Dendritic cell treated with granulocyte-macrophage colony-stimulating factor and Interleukin-4, amounts not matched to agents 40 ng/mL and 50 ng/mL, for 4 days (primary cell): ENCODE results near the gene CDKN2AIPNL.
A peak's percentile ranks its signal among the peaks of the same experiment; 100 is the strongest.

Source experiments
- H3K27ac Mint-ChIP-seq: one replicate; pipeline ENCODE4 v1.8.0; 2022; ENCODE audit warnings: mild to moderate bottlenecking, mixed read lengths
- H3K27me3 Mint-ChIP-seq: one replicate; pipeline ENCODE4 v1.8.0; 2022; ENCODE audit warnings: mild to moderate bottlenecking, mixed read lengths
- H3K36me3 Mint-ChIP-seq: one replicate; pipeline ENCODE4 v1.8.0; 2022; ENCODE audit warnings: low read depth, mixed read lengths
- H3K4me1 Mint-ChIP-seq: one replicate; pipeline ENCODE4 v1.8.0; 2022; ENCODE audit warnings: low read depth, mixed read lengths
- H3K4me3 Mint-ChIP-seq: one replicate; pipeline ENCODE4 v1.8.0; 2022; ENCODE audit warnings: mild to moderate bottlenecking, moderate library complexity, mixed read lengths
- H3K9me3 Mint-ChIP-seq: one replicate; pipeline ENCODE4 v1.8.0; 2022; ENCODE audit warnings: mixed read lengths
- intact Hi-C: fragments of 100-400 bp; cut with micrococcal nuclease; formaldehyde crosslinking; loops from one replicate; pipeline ENCODE4 v1.15.0; 2022

The CDKN2AIPNL gene, protein sequence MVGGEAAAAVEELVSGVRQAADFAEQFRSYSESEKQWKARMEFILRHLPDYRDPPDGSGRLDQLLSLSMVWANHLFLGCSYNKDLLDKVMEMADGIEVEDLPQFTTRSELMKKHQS

DNA sequence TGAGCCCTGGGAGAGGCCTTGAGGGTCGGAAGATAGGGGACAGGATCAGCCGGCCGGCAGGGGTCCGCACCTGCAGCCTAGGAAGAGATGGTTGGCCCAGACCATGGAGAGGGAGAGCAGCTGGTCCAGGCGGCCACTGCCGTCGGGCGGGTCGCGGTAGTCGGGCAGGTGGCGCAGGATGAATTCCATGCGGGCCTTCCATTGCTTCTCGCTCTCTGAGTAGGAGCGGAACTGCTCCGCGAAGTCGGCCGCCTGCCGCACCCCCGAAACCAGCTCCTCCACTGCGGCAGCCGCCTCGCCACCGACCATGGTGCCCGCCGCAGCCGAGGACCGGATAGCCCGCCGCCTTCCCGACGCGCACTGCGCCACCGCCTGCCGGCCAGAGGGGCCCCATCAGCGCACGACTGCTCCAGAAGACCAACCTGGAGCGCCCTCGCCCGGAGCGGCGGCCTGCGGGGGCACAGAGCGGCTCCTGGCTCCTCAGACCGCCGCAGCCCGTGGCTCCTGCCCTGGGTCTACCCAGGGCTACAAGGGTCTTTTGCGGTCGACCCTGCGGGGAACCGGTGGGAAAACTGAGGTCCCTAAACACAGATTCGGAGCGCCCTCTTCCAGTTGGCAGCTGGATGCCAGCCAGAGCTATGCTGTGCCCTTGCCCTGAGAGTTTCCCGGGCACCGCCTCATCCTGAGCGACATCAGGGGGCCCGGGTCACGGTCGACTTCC, at the start of gene CDKN2AIPNL:
Gene CDKN2AIPNL, minus strand, starts transcription at position 336 of the 721 bp plus-strand sequence. Its CDS starts 27 bp downstream, at position 309.
- peaks cover 19% of the 10 kb centered on the region for H3K36me3 Mint-ChIP-seq
- no peaks in the 10 kb centered on the region for H3K9me3 Mint-ChIP-seq
- H3K4me3 Mint-ChIP-seq = peak within 1 kb of the TSS; percentile 94
- peak within 1 kb of the TSS; percentile 87 for H3K27ac Mint-ChIP-seq
- peaks cover 28% of the 10 kb centered on the region for H3K4me1 Mint-ChIP-seq
- intact Hi-C loops = loop anchor here (1.0 kb wide), 2 partner anchors 116 to 166 kb away; no protein-coding TSS in a partner anchor
- H3K27me3 Mint-ChIP-seq = no peaks in the 10 kb centered on the region

DNA sequence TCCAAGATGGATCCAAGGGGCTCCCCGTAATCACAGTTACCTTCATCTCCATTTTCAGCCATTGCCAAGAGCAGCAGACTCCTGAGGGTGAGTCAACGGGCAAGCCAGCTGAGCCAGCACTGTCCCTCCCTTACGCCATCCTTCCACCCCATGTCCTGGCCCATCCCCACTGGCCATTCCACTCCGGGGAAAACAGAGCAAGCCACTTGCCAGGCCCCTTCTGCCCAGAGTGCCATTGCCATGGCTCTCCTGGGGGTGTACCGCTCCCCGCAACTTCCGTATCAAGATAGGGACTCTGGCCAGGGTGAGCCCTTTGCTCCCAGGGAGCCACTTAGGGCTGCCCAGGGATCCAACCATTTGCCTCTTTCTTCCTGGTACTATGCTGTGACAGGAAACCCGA, 48.9 kb upstream of the CDKN2AIPNL start:
- no peak overlapping the region for H3K27ac Mint-ChIP-seq
- H3K4me1 Mint-ChIP-seq = peaks cover 17% of the 10 kb centered on the region
- H3K4me3 Mint-ChIP-seq = no peak overlapping the region
- no peaks in the 10 kb centered on the region for H3K36me3 Mint-ChIP-seq
- intact Hi-C loops = no loop called here
- no peaks in the 10 kb centered on the region for H3K27me3 Mint-ChIP-seq
- H3K9me3 Mint-ChIP-seq = no peaks in the 10 kb centered on the region

DNA sequence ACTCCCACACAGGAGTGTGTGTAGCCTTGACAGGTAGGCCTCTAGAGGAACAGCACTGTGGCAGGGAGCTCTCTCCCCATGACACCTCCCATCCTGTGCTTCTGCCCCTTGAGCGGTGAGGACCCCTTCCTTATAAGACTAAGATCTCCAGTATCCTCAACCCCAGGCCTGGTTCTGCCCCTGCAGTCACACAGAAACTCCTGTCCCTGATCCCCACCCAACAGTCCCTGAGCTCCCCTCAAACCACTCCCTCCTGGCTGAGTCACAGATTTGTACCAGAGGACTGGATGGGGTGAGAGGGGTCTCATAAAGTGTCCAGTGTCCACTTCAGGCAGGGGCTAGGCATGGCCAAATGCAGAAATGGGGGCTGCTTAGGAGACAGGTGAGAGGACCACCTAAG, 47.8 kb upstream of the CDKN2AIPNL start:
- peaks cover 9% of the 10 kb centered on the region for H3K4me1 Mint-ChIP-seq
- no peaks in the 10 kb centered on the region for H3K27me3 Mint-ChIP-seq
- intact Hi-C loops = no loop called here
- H3K9me3 Mint-ChIP-seq = no peaks in the 10 kb centered on the region
- no peak overlapping the region for H3K27ac Mint-ChIP-seq
- H3K4me3 Mint-ChIP-seq = no peak overlapping the region
- H3K36me3 Mint-ChIP-seq = no peaks in the 10 kb centered on the region

DNA sequence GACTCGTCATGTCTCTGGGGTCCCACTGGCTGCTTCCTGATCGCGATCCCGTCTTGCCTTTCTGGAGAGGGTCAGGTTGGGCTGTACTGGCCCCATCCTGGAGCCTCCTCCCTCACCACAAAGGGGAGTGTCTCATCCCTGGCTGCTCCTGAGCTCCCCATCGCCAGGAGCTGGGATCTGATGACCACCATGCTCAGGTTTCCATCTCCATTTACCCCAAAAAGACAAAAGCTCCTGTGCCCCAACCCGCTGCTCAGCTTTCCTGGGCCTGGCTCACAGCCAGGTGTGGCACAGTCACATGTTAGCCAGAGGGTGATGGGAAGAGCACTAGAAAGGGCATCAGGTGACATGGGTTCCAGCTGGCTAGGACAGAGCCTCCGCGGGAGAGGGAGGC, 47.3 kb upstream of the CDKN2AIPNL start:
- no peaks in the 10 kb centered on the region for H3K27me3 Mint-ChIP-seq
- intact Hi-C loops = no loop called here
- no peaks in the 10 kb centered on the region for H3K36me3 Mint-ChIP-seq
- H3K9me3 Mint-ChIP-seq = no peaks in the 10 kb centered on the region
- peaks cover 6% of the 10 kb centered on the region for H3K4me1 Mint-ChIP-seq
- H3K27ac Mint-ChIP-seq = no peak overlapping the region
- no peak overlapping the region for H3K4me3 Mint-ChIP-seq

DNA sequence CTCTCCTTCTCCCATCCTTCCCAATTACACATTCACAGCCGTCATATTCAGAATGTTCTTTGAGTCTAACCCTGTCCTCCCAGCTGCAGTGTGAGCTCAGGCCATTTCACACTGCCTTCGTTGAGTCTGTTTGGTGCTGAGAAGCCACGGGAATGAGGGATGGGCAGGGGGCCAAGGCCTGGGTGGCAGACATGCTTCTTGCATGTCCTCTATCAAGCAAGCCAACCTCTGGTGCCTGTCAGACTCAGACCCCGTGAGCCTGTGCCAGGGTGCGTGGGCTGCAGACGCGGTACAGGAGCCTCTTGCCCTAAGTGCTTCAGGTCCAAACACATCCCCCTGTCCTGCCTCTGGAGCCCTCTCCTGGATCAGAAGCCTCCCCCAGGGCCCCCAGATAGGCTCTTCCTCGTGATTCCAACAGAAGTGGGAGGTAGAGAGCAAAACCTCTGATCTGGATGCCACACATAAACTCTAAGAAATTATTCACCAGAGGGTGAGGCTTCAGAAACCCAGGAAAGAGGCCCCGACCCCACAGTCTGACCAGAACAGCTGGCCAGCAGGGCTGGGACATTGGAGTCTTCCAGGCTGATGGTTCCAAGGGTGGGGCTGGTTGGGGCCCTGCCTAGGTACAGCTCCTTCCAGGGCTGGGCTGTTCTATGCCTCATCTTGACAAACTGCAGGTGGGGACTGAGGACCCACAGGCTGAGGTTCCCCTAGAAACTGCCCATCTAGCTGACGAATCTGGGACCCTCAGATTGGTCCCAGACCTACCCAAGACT, 46.7 kb upstream of the CDKN2AIPNL start:
- H3K27ac Mint-ChIP-seq = no peak overlapping the region
- H3K4me1 Mint-ChIP-seq = no peaks in the 10 kb centered on the region
- no peaks in the 10 kb centered on the region for H3K9me3 Mint-ChIP-seq
- no peaks in the 10 kb centered on the region for H3K27me3 Mint-ChIP-seq
- intact Hi-C loops = no loop called here
- no peaks in the 10 kb centered on the region for H3K36me3 Mint-ChIP-seq
- H3K4me3 Mint-ChIP-seq = no peak overlapping the region

DNA sequence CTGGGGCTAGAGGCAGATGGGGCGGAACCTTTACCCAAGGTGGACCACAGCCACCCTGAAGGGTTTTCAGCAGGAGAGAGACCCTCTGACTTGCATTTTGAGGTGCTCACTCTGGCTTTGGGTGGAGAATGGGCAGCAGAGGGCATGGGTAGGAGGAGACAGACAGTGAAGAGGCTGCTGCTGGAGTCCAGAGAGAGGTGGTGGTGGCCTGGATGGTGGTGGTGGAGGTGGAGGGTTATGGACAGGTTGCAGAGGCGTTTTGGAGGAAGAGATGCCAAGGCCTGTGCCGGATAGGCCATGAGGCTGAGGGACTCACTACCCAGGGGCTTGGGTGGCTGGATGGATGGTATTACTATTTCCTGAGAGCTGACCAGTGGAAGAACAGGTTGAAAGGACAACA, 46.1 kb upstream of the CDKN2AIPNL start:
- no peaks in the 10 kb centered on the region for H3K4me1 Mint-ChIP-seq
- no peak overlapping the region for H3K27ac Mint-ChIP-seq
- no peaks in the 10 kb centered on the region for H3K36me3 Mint-ChIP-seq
- no peaks in the 10 kb centered on the region for H3K27me3 Mint-ChIP-seq
- H3K9me3 Mint-ChIP-seq = no peaks in the 10 kb centered on the region
- H3K4me3 Mint-ChIP-seq = no peak overlapping the region
- intact Hi-C loops = no loop called here

DNA sequence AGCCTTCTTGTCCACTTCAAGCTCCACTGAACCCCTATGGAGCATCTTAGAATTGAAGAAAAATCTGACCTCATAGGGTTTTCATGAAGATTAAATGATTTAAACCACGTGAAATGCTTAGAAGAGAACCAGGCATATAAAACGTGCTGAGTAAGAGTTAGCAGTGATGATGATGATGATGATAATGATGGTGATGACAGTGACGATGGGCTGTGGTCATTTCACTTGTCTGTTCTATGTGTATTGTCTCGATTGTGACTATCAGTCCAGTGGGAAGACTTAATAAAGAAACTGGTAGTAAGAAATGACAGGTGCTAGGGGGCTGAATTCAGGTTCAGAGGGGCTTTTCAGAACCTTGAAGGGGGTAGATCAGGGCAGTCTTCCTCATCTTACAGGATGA, 45.1 kb upstream of the CDKN2AIPNL start:
- intact Hi-C loops = no loop called here
- Mint-ChIP-seq H3K27me3 (no peaks in the 10 kb centered on the region), H3K4me3 (no peak overlapping the region), H3K9me3 (no peaks in the 10 kb centered on the region), H3K4me1 (no peaks in the 10 kb centered on the region), H3K27ac (no peak overlapping the region), H3K36me3 (no peaks in the 10 kb centered on the region)

DNA sequence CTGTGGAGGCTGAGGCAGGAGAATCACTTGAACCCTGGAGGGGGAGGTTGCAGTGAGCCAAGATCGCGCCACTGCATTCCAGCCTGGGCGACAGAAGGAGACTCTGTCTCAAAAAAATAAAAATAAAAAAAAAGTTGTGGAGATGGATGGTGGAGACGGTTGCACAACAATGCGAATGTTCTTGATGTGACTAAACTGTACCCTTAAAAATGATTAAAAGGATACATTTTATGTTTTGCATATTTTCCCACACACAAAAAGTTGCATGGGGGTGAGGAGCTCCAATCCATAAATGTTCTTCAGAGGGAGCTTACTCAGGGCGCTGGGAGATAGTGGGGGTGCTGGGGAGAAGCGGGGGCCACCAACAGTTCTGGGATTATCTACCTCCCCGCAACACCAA, 43.8 kb upstream of the CDKN2AIPNL start:
- no peak overlapping the region for H3K4me3 Mint-ChIP-seq
- no peaks in the 10 kb centered on the region for H3K9me3 Mint-ChIP-seq
- intact Hi-C loops = no loop called here
- no peaks in the 10 kb centered on the region for H3K36me3 Mint-ChIP-seq
- H3K4me1 Mint-ChIP-seq = peaks cover 2% of the 10 kb centered on the region
- H3K27ac Mint-ChIP-seq = no peak overlapping the region
- no peaks in the 10 kb centered on the region for H3K27me3 Mint-ChIP-seq

DNA sequence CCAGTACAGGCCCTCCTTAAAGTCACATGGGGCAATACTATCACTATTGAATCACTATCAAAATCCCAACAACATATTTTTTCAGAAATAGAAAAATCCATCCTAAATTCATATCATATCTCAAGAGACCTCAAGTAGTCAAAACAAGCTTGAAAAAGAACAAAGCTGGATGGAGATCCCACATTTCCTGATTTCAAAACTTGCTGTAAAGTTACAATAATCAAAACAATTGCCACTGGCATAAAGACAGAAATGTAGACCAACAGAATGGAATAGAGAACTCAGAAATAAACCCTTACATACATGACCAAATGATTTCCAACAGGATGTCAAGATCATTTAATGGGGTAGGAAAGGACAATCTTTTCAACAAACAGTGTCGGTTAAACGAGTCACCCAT, 41.3 kb upstream of the CDKN2AIPNL start:
- intact Hi-C loops = no loop called here
- H3K27me3 Mint-ChIP-seq = no peaks in the 10 kb centered on the region
- peaks cover 5% of the 10 kb centered on the region for H3K4me1 Mint-ChIP-seq
- H3K36me3 Mint-ChIP-seq = no peaks in the 10 kb centered on the region
- H3K9me3 Mint-ChIP-seq = no peaks in the 10 kb centered on the region
- H3K27ac Mint-ChIP-seq = no peak overlapping the region
- no peak overlapping the region for H3K4me3 Mint-ChIP-seq

DNA sequence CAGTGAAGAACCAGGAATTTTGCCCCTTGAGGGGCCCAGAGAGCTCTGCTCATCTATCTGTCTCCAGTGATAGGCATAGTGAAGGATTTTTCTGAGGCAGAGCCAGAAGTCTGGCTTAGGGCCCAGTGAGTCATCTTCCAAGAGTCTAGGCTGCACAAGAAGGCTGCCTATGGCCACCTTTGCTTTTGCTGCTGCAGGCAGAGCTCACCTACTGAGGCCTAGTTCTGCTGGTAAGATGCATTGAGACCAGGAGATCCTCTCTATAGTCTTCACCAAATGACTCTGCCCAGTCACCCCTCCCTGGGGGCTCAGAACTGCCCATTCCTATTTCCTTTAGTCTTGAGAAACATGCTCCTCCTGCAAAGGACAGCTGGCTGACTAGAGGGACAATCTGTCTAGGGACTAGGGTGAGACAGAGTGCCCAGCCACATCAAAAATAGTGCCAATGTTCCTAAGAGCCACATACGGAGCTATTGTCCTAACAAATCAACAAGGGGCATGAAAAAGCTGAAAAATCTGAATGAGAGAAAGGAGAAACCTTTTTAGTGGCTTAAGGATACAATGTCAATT, 40.3 kb upstream of the CDKN2AIPNL start:
- Mint-ChIP-seq H3K36me3 (no peaks in the 10 kb centered on the region), H3K27ac (no peak overlapping the region)

DNA sequence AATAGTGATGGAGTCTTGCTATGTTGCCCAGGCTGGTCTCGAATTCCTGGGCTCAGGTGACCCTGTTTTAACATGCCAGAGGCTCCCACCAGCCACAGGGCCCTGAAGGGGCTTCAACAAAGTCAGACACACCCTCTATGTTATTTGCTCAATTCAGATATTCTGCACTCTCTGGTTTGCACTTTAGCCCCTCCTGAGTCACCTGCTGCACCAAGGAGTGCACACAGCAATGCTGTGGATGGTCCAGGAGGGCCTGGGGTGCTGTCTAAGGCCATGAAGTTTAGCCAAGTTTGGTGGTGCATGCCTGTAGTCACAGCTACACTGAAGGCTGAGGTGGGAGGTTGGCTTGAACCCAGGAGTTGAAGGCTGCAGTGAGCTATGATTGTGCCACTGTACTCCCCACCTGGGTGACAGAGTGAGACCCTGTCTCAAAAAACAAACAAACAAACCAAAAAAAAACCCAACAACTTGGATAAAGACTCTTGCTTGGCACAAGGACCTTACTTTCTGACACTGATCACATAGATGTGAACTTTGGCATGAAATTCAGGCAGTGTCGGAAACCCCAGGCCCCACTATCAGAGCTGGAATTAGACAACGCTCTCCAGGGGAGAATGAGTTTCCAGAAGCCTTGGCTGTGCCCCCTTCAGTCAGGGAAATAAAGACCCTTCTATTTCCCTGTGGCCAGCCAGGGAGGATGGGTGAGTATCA, 39.7 kb upstream of the CDKN2AIPNL start:
- peaks cover 5% of the 10 kb centered on the region for H3K4me1 Mint-ChIP-seq
- H3K27me3 Mint-ChIP-seq = no peaks in the 10 kb centered on the region
- H3K36me3 Mint-ChIP-seq = no peaks in the 10 kb centered on the region
- H3K27ac Mint-ChIP-seq = no peak overlapping the region
- no peaks in the 10 kb centered on the region for H3K9me3 Mint-ChIP-seq
- no peak overlapping the region for H3K4me3 Mint-ChIP-seq
- intact Hi-C loops = no loop called here

More for the DNA sequence above, 40.3 kb upstream of the CDKN2AIPNL start:
- H3K4me1 Mint-ChIP-seq = peaks cover 5% of the 10 kb centered on the region
- intact Hi-C loops = no loop called here
- H3K27me3 Mint-ChIP-seq = no peaks in the 10 kb centered on the region
- H3K4me3 Mint-ChIP-seq = no peak overlapping the region
- no peaks in the 10 kb centered on the region for H3K9me3 Mint-ChIP-seq

DNA sequence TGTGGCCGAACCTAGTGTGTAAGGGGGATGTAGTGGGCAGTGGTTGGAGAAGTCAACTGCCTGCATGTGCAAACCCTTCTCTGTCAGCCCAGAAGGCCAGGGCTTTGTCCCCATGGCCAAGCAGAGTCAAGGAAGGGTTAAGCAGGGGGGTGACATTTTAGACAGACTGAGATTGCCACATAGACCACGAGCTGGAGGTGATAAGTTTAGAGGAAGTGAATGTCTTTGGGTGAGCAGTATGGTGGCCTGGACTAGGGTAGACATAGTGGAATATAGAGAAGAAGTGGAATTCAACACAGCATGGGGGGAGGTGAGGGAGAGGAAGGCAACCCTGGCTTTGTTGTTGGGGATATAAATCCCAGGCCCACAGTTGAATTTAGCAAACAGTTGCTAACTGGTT, 38.7 kb upstream of the CDKN2AIPNL start:
- Mint-ChIP-seq H3K9me3 (no peaks in the 10 kb centered on the region), H3K4me1 (peaks cover 5% of the 10 kb centered on the region), H3K27ac (no peak overlapping the region)

DNA sequence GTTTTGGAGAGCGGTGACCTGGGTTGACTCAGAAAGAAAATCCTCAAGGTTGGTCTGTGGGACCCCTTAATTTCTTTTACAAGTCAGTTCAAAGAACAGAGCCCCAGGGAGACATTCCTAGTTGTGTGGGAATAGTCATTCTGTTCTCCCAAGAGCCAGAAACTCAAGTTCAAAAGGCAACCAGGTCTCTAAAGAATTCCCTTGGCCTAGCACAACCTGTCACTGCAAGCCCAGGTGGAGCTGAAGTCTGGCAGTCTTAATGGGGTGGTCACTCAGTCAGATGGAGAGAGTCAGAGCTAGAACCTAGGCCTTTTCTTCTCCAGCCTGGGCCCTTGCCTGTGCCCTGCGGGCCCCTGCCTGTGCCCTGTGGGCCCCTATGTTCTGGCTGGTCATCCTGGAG, 37.5 kb upstream of the CDKN2AIPNL start:
- peaks cover 5% of the 10 kb centered on the region for H3K4me1 Mint-ChIP-seq
- no peak overlapping the region for H3K4me3 Mint-ChIP-seq
- H3K9me3 Mint-ChIP-seq = no peaks in the 10 kb centered on the region
- H3K27ac Mint-ChIP-seq = no peak overlapping the region
- H3K27me3 Mint-ChIP-seq = no peaks in the 10 kb centered on the region
- intact Hi-C loops = no loop called here
- no peaks in the 10 kb centered on the region for H3K36me3 Mint-ChIP-seq

More for the DNA sequence above, 38.7 kb upstream of the CDKN2AIPNL start:
- Mint-ChIP-seq H3K4me3 (no peak overlapping the region), H3K27me3 (no peaks in the 10 kb centered on the region), H3K36me3 (no peaks in the 10 kb centered on the region)
- intact Hi-C loops = no loop called here
